Right forelimb (tissue), 1 donor: ENCODE results near the gene WFS1.
A peak's percentile ranks its signal among the peaks of the same experiment; 100 is the strongest.

Source experiments
- DNase-seq: peaks from one replicate; pipeline ENCODE4 v3.0.0-alpha.2; 2018

The WFS1 gene, protein sequence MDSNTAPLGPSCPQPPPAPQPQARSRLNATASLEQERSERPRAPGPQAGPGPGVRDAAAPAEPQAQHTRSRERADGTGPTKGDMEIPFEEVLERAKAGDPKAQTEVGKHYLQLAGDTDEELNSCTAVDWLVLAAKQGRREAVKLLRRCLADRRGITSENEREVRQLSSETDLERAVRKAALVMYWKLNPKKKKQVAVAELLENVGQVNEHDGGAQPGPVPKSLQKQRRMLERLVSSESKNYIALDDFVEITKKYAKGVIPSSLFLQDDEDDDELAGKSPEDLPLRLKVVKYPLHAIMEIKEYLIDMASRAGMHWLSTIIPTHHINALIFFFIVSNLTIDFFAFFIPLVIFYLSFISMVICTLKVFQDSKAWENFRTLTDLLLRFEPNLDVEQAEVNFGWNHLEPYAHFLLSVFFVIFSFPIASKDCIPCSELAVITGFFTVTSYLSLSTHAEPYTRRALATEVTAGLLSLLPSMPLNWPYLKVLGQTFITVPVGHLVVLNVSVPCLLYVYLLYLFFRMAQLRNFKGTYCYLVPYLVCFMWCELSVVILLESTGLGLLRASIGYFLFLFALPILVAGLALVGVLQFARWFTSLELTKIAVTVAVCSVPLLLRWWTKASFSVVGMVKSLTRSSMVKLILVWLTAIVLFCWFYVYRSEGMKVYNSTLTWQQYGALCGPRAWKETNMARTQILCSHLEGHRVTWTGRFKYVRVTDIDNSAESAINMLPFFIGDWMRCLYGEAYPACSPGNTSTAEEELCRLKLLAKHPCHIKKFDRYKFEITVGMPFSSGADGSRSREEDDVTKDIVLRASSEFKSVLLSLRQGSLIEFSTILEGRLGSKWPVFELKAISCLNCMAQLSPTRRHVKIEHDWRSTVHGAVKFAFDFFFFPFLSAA

GRCh38 chr4:6269616-6270511 lies at the start of gene WFS1:
TSS of gene WFS1 (plus strand) at chr4:6269850. CDS start at chr4:6277456, 7,606 bp downstream.
- peak; percentile 100 for DNase-seq

DNA sequence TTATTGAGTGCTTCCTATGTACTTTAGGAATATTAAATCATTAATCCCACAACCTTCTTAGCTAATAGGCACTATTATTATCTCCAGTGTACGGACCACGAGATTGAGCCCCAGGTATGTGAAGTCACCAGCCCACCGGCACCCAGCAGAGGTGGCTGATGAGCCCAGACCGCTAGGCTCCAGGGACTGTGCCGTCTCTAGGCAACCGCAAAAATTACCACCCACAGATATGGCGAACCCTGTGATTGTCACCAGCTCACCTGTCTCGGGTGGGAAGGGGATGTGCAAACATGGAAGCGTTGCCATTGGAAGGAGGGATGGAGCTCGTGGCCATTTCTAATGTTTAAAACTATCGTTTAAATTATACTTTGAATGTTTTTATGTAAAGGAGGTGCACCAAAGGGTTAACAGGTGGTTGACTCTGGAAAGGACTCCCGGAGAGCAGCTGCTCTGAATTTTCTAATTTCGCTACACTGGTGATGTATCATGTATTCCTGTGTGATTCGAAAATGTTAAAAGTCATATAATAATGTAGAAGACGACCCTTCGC lies 48.3 kb upstream of the WFS1 start:
- no peak for DNase-seq

DNA sequence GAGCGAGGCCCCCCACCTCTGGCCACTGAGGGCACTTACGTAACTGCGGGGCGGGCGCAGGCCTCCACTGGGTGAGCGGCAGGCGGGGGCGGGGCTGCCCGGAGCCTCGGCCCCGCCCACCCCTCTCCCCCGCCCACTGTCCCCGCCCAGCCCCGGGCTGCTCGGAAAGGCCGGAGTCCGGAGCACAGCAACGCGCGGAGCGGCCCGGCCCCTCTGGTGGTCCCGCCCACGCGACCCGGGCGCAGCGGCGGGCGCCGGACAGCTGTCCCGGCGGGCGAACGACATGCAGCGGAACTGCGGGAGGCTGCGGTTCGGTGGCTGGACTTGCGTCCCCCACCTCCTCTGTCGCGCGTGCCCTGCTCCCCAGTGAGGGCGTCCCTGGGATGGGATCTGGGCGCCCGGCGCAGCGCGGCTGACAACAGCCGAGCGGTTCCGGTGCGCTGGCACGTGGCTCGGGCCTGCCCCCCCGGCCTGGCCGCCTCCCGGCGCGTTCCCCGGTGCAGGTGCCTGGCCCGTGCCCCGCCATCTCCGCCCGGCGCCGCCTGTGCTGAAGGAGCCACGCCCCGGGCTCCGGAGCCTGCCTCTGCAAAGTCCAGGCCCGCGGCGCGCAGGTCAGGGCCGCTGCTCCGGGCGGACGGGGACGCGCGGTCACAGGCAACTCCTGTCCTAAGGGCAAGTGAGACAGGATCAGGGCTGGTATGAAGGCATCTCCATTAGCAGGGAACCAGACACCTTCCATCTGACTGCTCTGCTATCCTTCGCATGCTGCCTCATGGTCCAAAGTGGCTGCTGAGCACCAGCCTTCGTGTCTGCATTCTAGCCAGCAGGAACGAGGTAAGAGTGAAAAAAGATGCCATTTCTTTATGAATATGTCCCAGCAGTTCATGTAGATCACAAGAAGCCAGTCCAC lies 47.5 kb upstream of the WFS1 start:
- DNase-seq: no peak

DNA sequence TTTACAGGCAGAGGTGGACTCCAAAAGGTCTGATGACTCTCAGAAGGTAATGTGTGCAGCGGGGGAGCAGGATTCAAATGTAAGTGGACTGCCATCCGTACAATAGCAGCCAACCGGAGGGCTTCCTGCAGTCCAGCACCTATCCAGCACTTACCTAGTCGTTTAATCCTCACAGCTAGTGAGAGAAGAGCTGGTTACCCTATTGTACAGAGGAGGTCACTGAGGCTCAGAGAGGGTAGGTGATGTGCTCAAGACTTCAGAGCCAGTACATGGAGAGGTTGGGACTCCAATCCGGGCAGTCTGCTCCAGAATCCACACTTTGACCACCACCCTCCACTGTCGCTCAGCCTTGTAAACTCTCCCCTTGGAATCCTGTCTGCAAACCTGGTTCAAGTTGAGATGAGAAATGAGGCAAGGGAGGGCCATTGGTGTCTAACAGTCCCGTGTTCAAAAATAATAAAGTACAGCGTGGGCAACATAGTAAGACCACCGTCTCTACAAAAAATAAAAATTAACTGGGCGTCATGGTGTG lies 46.8 kb upstream of the WFS1 start:
- DNase-seq: no peak

DNA sequence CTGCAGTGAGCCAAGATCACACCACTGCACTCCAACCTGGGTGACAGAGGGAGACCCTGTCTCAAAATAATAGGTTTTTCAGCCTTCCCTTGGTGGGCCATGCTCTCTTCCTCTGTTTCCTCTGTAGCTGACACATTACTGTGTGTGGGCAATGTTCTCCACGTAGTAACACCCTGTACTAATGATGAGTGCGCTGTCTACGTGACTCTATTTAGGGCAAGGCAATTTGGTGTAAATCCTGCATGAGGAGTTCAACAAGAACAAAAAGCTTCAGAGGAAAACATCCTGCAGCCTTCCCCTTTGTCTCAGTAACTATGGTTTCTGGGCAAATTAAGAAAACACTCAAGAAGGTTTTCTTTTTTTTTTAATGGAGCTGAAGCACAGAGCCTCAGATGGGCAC lies 44.9 kb upstream of the WFS1 start:
- no peak for DNase-seq

DNA sequence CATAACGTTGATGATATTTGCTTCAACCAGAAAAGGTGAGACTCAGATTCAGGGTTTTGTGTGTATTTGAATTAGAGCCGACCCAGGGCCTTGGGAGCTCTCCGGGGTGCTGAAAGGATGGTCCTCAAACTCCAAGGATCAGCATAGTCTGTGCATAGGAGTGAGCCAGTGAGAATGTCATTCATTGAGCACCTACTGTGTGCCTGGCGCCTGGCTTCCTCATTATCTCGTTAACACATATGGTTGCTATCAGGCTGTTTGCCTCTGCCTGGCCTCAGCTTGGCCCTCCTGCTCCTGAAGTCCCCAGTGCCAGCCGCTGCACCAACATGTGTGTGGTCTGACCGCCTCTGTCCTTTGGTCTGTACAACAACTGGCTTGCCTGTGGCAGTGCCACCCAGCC lies 44.2 kb upstream of the WFS1 start:
- DNase-seq: peak; percentile 60

DNA sequence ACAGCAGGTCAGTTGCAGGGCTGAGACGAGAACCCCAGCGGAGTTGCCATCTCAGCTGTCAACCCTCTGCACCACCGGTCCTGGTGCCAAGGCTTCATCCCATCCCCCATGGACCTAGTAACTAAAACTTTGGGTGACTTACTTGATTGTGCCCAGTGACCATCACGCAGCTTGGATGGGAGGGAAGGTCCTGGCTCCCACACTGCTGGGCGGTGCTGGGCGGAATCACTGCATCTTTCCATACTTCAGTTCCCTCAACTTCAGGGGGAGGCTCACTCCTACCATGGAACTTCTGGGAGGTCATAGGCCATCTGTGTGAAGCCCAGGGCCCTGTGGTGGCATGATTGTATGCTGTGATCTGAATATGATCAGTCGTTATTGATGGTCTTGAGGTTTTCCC lies 43.1 kb upstream of the WFS1 start:
- no peak for DNase-seq

GRCh38 chr4:6227412-6228157 lies 42.1 kb upstream of the WFS1 start:
- no peak for DNase-seq

- no peak for DNase-seq
Observed at GRCh38 chr4:6228158-6229067, 41.2 kb upstream of the WFS1 start.

GRCh38 chr4:6229095-6229494 lies 40.6 kb upstream of the WFS1 start:
- no peak for DNase-seq

DNA sequence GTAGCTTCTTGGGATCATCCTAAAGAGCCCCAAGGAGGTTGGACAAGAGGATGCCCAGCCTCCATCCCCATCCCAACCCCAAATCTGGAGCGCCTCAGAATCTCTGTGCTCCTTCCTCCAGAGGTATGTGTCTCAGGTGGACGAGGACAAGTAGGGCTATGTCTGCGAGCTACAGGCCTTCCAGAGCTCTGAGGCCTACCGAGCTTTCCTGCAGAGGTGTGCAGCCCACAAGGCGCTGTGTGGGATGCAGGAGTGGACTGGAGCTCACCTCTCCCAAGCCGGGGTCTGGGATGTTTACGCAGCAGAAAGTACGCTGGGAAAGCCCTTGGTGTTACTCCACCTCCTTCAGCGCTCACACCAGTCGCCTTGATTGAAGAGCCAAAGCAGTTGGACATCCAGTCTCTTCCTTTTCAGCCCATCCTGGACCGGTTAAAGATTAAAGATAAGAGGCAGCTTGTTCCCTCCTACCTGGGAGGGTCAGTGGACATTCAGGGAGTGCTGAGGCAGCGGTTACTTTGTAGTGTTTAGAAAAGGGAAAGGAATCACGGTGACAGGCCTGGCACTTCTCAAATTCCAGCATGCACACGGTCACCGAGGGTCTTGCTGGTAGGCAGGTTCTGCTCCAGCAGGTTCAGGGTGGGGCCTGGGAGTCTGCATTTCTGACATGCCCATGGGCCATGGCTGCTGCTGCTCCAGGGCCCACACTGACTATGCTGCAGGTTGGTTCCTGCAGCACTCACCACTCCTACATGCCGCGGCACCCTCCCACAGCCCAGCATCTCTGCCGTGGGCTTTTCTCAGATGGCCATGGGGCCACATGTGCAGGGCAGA lies 39.8 kb upstream of the WFS1 start:
- no peak for DNase-seq

GRCh38 chr4:6230502-6230785 lies 39.2 kb upstream of the WFS1 start:
- DNase-seq: no peak

- DNase-seq: no peak
Observed at GRCh38 chr4:6230827-6231662, 38.6 kb upstream of the WFS1 start.

GRCh38 chr4:6231663-6232165 lies 37.9 kb upstream of the WFS1 start:
- DNase-seq: no peak

- DNase-seq: no peak
Observed at GRCh38 chr4:6232836-6233785, 36.5 kb upstream of the WFS1 start.

DNA sequence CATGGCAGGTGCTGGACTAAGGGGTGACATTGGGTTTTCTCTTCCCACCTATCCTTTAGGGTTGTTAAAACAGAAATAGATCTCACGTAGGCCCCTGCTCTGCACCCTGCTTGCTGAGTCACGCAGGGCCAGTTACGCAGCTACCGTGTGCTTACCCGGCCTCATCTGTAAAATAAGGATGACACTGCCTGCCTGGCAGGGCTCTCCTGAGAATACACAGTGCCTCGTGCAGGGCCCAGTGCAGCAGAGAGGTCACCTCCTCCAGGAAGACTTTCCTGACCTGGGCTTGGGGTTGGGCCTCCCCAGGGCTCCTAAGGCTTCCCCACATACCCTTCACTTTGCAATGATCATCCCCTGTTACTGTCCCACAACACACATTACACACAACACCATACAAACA lies 35.7 kb upstream of the WFS1 start:
- no peak for DNase-seq
